Measurements from ENCODE around the gene RNFT2. TPM values are rescaled to one million over a fixed set of nuclear protein-coding genes. Genes with fewer than 3 reads are reported as not detected.

The RNFT2 gene
- total RNA-seq, 1 donor from 2014 or later, result 0.66 TPM

- Histone ChIP-seq H3K27ac (replicated peaks) (no peak overlapping the region), H3K36me3 (no peaks in the 10 kb centered on the region), H3K4me3 (no peak overlapping the region), H3K27me3 (ENCODE audit: low read depth) (peaks cover 62% of the 10 kb centered on the region), H3K9me3 (replicated peaks) (no peaks in the 10 kb centered on the region), H3K4me1 (peaks cover 26% of the 10 kb centered on the region)
- no peak for DNase-seq
- TF ChIP-seq CTCF (IDR thresholded peaks at IDR 0.05; ENCODE audit: borderline replicate concordance), result no peak
- intact Hi-C loops (cut with micrococcal nuclease), result no loop called here
Measured at GRCh38 chr12:116884871-116885270, 146.8 kb downstream of the RNFT2 start.

GRCh38 chr12:116885491-116885890, 147.4 kb downstream of the RNFT2 start:
- H3K9me3 ChIP-seq (replicated peaks), result peaks cover 6% of the 10 kb centered on the region
- H3K36me3 ChIP-seq, result no peaks in the 10 kb centered on the region
- intact Hi-C loops (cut with micrococcal nuclease), result no loop called here
- no peak for DNase-seq
- peaks cover 20% of the 10 kb centered on the region for H3K4me1 ChIP-seq
- H3K27ac ChIP-seq (replicated peaks), result no peak overlapping the region
- TF ChIP-seq CTCF (IDR thresholded peaks at IDR 0.05; ENCODE audit: borderline replicate concordance), result no peak
- no peak overlapping the region for H3K4me3 ChIP-seq
- H3K27me3 ChIP-seq (ENCODE audit: low read depth), result peaks cover 56% of the 10 kb centered on the region

- no peak for TF ChIP-seq CTCF (IDR thresholded peaks at IDR 0.05; ENCODE audit: borderline replicate concordance)
- no peak overlapping the region for H3K4me3 ChIP-seq
- peaks cover 41% of the 10 kb centered on the region for H3K27me3 ChIP-seq (ENCODE audit: low read depth)
- H3K9me3 ChIP-seq (replicated peaks), result peaks cover 7% of the 10 kb centered on the region
- no peak for DNase-seq
- H3K27ac ChIP-seq (replicated peaks), result no peak overlapping the region
- peaks cover 4% of the 10 kb centered on the region for H3K4me1 ChIP-seq
- intact Hi-C loops (cut with micrococcal nuclease), result no loop called here
- H3K36me3 ChIP-seq, result no peaks in the 10 kb centered on the region
Measured at GRCh38 chr12:116887244-116887643, 149.1 kb downstream of the RNFT2 start.

GRCh38 chr12:116887897-116888296, 149.8 kb downstream of the RNFT2 start:
- H3K4me1 ChIP-seq, result no peaks in the 10 kb centered on the region
- no peak overlapping the region for H3K4me3 ChIP-seq
- intact Hi-C loops (cut with micrococcal nuclease), result no loop called here
- H3K36me3 ChIP-seq, result no peaks in the 10 kb centered on the region
- peaks cover 7% of the 10 kb centered on the region for H3K9me3 ChIP-seq (replicated peaks)
- TF ChIP-seq CTCF (IDR thresholded peaks at IDR 0.05; ENCODE audit: borderline replicate concordance), result no peak
- no peak for DNase-seq
- H3K27ac ChIP-seq (replicated peaks), result no peak overlapping the region
- H3K27me3 ChIP-seq (ENCODE audit: low read depth), result peaks cover 35% of the 10 kb centered on the region

GRCh38 chr12:116890330-116890729, 152.2 kb downstream of the RNFT2 start:
- Histone ChIP-seq H3K27me3 (ENCODE audit: low read depth) (peaks cover 16% of the 10 kb centered on the region), H3K27ac (replicated peaks) (no peak overlapping the region), H3K36me3 (no peaks in the 10 kb centered on the region), H3K9me3 (replicated peaks) (peaks cover 7% of the 10 kb centered on the region), H3K4me1 (no peaks in the 10 kb centered on the region), H3K4me3 (no peak overlapping the region)
- DNase-seq, result no peak
- TF ChIP-seq CTCF (IDR thresholded peaks at IDR 0.05; ENCODE audit: borderline replicate concordance), result no peak
- intact Hi-C loops (cut with micrococcal nuclease), result no loop called here

GRCh38 chr12:116891019-116891418, 152.9 kb downstream of the RNFT2 start:
- TF ChIP-seq CTCF (IDR thresholded peaks at IDR 0.05; ENCODE audit: borderline replicate concordance), result no peak
- intact Hi-C loops (cut with micrococcal nuclease), result no loop called here
- Histone ChIP-seq H3K27ac (replicated peaks) (no peak overlapping the region), H3K9me3 (replicated peaks) (peaks cover 7% of the 10 kb centered on the region), H3K4me1 (no peaks in the 10 kb centered on the region), H3K27me3 (ENCODE audit: low read depth) (peaks cover 19% of the 10 kb centered on the region), H3K36me3 (no peaks in the 10 kb centered on the region), H3K4me3 (no peak overlapping the region)
- no peak for DNase-seq
